ENCODE results near the gene ZPR1.

ZPR1 gene

DNA sequence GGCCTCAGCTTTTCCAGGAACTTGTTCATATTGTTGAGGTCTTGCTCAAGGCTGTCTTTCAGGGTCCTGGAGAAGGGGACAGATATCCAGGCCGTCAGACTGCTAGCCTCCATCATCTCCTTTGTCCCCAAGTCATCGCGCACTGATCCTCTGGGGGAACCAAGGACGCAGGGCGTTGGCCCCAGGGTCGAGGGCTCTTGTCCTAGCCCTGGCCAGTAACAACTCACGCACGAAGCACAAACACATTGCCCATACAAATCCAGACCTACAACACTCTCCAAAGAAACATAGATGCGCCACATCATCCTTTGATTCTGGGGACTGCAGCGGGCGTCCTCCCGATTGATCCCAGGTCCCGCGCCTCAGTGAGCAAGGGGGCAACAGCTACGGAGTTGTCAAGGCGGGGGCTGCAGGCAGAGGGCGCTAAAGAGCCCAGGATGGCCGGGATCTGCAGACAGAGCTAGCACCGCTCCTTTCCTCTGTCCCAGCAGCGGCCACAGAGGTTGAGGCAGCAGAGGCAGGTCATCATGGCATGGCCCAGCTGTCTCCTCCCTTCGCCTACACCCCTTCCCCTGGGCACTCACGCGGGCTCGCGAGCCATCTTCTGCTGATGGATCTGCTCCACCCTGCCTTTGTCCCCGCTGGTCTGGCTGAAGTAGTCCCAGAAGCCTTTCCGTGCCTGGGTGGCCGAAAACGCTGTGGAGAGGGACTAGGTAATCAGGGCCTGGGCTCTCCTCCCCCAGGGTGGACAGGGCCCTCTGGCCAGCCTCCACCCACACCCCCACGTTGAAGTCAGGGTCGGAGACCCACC, 3.4 kb upstream of the ZPR1 start:
- Histone ChIP-seq H3K4me1 (ENCODE audit: control insufficient read depth, insufficient read depth, low read length, poor library complexity, severe bottlenecking) (no peaks in the 10 kb centered on the region), H3K36me3 (ENCODE audit: control insufficient read depth, insufficient read depth, low read length) (peaks cover 6% of the 10 kb centered on the region), H3K9me3 (ENCODE audit: control insufficient read depth, low read length) (no peaks in the 10 kb centered on the region), H3K27ac (ENCODE audit: low read depth, low read length, severe bottlenecking) (no peak overlapping the region), H3K4me3 (ENCODE audit: extremely low read depth, insufficient read depth, low read length, poor library complexity, severe bottlenecking) (no peak overlapping the region)
- WGBS, 2 experiments (ENCODE audit: insufficient coverage in 2 of 2) = 31 to 37% methylated on average over 22 to 27 of the region's 31 CpGs

DNA sequence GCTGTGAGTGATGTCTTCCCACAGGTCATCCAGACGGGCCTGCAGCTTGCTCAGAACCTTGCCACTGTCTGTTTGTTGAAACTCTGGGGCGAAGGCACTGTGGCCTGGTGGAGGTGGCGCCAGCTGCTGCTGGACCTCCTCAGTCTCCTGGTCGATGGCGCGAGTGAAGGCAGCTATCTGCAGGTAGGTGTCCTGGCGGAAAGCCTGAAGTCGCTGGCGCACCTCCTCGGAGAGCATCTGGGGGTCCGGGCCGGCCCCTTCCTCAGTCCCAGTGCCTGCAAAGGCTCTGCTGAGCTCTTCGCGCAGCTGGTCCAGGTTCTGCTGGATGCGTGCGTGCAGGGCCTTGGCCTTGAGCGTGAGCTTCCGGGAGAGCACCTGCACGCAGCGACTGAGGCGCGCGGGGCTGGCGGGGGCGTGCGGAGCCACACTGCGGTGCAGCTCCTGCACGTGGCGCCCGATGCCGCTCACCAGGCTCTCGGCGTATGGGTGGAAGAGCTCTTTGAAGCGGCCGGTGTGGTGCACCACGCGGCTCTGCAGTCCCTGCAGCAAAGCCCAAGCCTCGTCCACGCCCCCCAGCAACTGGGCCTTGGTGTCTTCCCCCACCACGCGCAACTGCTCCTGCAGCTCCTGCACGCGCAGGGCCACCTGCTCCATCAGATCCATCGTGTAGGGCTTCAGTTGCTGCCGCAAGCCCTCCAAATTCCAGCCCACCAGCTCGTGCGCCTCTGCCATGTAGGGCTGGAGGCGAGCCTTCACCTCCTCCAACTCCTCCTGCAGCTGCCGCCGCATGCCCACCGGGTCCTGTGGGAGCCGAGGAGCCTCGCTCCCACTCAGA, 2.6 kb upstream of the ZPR1 start:
- no peak overlapping the region for H3K4me3 ChIP-seq (ENCODE audit: extremely low read depth, insufficient read depth, low read length, poor library complexity, severe bottlenecking)
- no peaks in the 10 kb centered on the region for H3K4me1 ChIP-seq (ENCODE audit: control insufficient read depth, insufficient read depth, low read length, poor library complexity, severe bottlenecking)
- no peaks in the 10 kb centered on the region for H3K9me3 ChIP-seq (ENCODE audit: control insufficient read depth, low read length)
- H3K27ac ChIP-seq (ENCODE audit: low read depth, low read length, severe bottlenecking) = no peak overlapping the region
- peaks cover 15% of the 10 kb centered on the region for H3K36me3 ChIP-seq (ENCODE audit: control insufficient read depth, insufficient read depth, low read length)
- WGBS, 2 experiments (ENCODE audit: insufficient coverage in 2 of 2) = 93 to 95% methylated on average over 48 to 49 of the region's 53 CpGs

DNA sequence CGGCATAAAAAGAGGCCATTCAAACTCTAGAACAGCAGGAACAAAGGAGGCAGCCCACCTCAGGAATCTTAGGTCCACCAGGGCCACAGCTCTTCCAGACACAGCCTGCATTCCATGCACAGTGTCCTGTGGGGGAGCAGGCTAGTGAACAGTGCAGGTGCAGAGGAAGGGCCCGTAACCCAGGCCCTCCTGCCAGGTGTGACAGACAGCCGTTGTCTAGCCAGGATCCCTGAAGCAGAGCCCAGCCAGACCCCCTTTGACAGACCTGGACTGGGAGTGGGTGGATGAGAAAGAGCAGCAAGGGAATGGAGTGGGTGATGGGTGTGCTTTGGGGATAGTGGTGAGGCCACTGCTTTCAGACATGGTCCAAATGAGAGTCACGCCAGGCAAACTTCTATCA, 1.2 kb upstream of the ZPR1 start:
- H3K9me3 ChIP-seq (ENCODE audit: control insufficient read depth, low read length) = no peaks in the 10 kb centered on the region
- no peak overlapping the region for H3K27ac ChIP-seq (ENCODE audit: low read depth, low read length, severe bottlenecking)
- H3K36me3 ChIP-seq (ENCODE audit: control insufficient read depth, insufficient read depth, low read length) = peaks cover 29% of the 10 kb centered on the region
- no peak overlapping the region for H3K4me3 ChIP-seq (ENCODE audit: extremely low read depth, insufficient read depth, low read length, poor library complexity, severe bottlenecking)
- WGBS, 2 experiments (ENCODE audit: insufficient coverage in 2 of 2) = 86 to 91% methylated on average over 3 of the region's 4 CpGs
- H3K4me1 ChIP-seq (ENCODE audit: control insufficient read depth, insufficient read depth, low read length, poor library complexity, severe bottlenecking) = no peaks in the 10 kb centered on the region

DNA sequence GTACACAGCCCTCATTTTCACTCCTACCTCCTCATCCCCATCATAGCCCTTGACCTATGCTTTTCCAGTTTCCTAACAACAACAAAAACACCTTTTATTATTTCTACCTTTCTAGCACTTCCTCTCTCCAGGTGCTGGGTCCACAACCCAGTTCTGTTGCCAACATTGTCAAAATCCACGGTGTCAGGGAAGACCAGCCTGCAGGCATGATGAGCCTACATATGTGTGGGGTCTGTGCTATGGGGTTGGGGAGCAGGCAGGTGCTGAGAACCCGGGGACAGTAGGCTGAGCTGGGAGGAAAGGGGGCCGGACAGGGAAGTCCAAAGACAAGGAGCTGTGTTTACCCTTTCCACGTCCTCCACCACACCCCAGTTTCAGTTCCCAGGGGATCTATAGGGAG, 711 bp upstream of the ZPR1 start:
- Histone ChIP-seq H3K4me1 (ENCODE audit: control insufficient read depth, insufficient read depth, low read length, poor library complexity, severe bottlenecking) (no peaks in the 10 kb centered on the region), H3K36me3 (ENCODE audit: control insufficient read depth, insufficient read depth, low read length) (peaks cover 33% of the 10 kb centered on the region), H3K27ac (ENCODE audit: low read depth, low read length, severe bottlenecking) (no peak overlapping the region), H3K4me3 (ENCODE audit: extremely low read depth, insufficient read depth, low read length, poor library complexity, severe bottlenecking) (peak overlapping the region; percentile 82), H3K9me3 (ENCODE audit: control insufficient read depth, low read length) (no peaks in the 10 kb centered on the region)
- WGBS, 2 experiments (ENCODE audit: insufficient coverage in 2 of 2) = 86 to 100% methylated on average over 1 to 2 of the region's 4 CpGs

DNA sequence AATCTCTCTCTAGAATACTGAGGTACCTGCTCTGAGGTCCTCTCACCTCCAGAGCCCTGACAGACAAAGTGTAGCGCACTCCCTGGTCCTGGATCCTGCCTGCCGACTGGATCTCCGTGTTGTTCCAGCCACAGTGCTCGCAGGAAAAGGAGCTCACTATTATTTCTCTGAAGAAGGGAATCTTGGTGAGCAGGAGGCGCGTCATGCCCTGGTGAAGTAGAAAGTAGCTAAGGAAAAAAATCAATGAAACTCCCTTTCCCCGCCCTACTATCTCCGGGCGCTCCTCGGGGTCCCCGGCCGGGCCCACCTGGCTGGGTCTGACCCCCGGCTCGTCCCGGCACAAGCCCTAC, 412 bp downstream of the ZPR1 start:
- peaks cover 44% of the 10 kb centered on the region for H3K36me3 ChIP-seq (ENCODE audit: control insufficient read depth, insufficient read depth, low read length)
- no peak overlapping the region for H3K27ac ChIP-seq (ENCODE audit: low read depth, low read length, severe bottlenecking)
- no peaks in the 10 kb centered on the region for H3K9me3 ChIP-seq (ENCODE audit: control insufficient read depth, low read length)
- H3K4me1 ChIP-seq (ENCODE audit: control insufficient read depth, insufficient read depth, low read length, poor library complexity, severe bottlenecking) = no peaks in the 10 kb centered on the region
- WGBS, 2 experiments (ENCODE audit: insufficient coverage in 2 of 2) = 0 to 7% methylated on average over 2 to 6 of the region's 15 CpGs
- peak overlapping the region; percentile 82 for H3K4me3 ChIP-seq (ENCODE audit: extremely low read depth, insufficient read depth, low read length, poor library complexity, severe bottlenecking)

DNA sequence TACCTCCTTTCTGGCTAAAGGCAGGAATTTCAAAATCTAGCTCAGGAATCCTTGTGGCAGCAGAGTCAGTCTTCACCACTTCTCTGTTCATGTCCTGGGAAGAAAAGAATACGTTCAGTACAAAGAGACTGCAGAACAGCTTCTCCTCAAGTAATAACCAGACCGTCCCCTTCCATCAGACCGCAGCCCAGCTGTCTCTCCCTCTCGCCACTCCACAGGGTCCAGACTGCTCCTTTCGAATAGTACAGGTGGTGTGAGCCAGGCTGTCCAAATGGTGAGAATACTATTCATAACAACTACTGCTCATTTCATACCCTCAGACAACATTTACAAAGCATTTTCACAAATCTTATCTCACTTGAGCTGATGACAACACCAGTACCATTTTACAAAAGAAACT, 857 bp downstream of the ZPR1 start:
- H3K36me3 ChIP-seq (ENCODE audit: control insufficient read depth, insufficient read depth, low read length) = peaks cover 49% of the 10 kb centered on the region
- no peaks in the 10 kb centered on the region for H3K9me3 ChIP-seq (ENCODE audit: control insufficient read depth, low read length)
- peak overlapping the region; percentile 82 for H3K4me3 ChIP-seq (ENCODE audit: extremely low read depth, insufficient read depth, low read length, poor library complexity, severe bottlenecking)
- H3K27ac ChIP-seq (ENCODE audit: low read depth, low read length, severe bottlenecking) = no peak overlapping the region
- 80 to 88% methylated on average over 1 to 2 of the region's 5 CpGs for WGBS, 2 experiments (ENCODE audit: insufficient coverage in 2 of 2)
- no peaks in the 10 kb centered on the region for H3K4me1 ChIP-seq (ENCODE audit: control insufficient read depth, insufficient read depth, low read length, poor library complexity, severe bottlenecking)

DNA sequence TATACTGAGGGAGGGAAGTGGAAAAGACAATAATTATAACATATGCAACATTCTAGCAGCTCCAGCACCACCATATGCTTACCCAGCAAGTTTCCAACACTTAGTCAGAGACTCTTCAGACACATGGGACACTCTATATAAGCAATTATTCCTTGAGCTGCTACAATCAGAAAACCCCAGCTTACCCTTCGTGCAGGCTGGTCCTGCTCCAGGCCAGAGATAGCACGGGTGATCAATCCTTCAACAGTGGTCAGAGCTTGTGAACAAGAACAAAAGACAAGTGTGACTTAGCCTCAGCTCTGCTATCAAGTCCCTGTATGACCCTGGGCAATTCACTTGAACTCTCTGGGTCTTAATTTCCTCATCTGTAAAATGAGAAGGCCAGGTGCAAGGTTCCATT, 1.5 kb downstream of the ZPR1 start:
- WGBS, 2 experiments (ENCODE audit: insufficient coverage in 2 of 2) = 100% methylated on average over 2 of the region's 2 CpGs
- peaks cover 54% of the 10 kb centered on the region for H3K36me3 ChIP-seq (ENCODE audit: control insufficient read depth, insufficient read depth, low read length)
- no peak overlapping the region for H3K4me3 ChIP-seq (ENCODE audit: extremely low read depth, insufficient read depth, low read length, poor library complexity, severe bottlenecking)

DNA sequence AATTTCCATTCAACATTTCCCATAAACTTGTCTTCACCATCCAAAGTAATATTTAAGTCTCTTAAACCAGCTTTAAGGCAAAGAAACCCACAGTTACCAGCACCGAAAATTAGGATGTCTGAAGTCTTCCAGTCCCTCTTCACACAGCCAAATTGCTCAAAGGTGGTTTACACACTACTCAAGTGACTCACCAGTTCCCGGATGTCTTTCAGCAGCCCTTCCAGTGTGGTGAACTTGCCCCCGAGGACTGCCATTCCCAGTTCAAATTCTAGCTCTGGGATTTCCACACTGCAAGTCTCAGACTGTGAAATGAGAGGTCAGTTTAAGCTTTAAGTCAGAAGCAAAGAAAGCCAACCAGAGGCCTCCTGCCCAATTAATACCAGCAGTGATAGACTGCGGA, 5.1 kb downstream of the ZPR1 start:
- H3K36me3 ChIP-seq (ENCODE audit: control insufficient read depth, insufficient read depth, low read length) = peaks cover 88% of the 10 kb centered on the region
- 94 to 100% methylated on average over 3 to 4 of the region's 4 CpGs for WGBS, 2 experiments (ENCODE audit: insufficient coverage in 2 of 2)
- H3K4me1 ChIP-seq (ENCODE audit: control insufficient read depth, insufficient read depth, low read length, poor library complexity, severe bottlenecking) = no peaks in the 10 kb centered on the region
- H3K9me3 ChIP-seq (ENCODE audit: control insufficient read depth, low read length) = no peaks in the 10 kb centered on the region
- no peak overlapping the region for H3K27ac ChIP-seq (ENCODE audit: low read depth, low read length, severe bottlenecking)
- H3K4me3 ChIP-seq (ENCODE audit: extremely low read depth, insufficient read depth, low read length, poor library complexity, severe bottlenecking) = no peak overlapping the region

More for the DNA sequence above, 1.5 kb downstream of the ZPR1 start:
- no peaks in the 10 kb centered on the region for H3K4me1 ChIP-seq (ENCODE audit: control insufficient read depth, insufficient read depth, low read length, poor library complexity, severe bottlenecking)
- no peaks in the 10 kb centered on the region for H3K9me3 ChIP-seq (ENCODE audit: control insufficient read depth, low read length)
- H3K27ac ChIP-seq (ENCODE audit: low read depth, low read length, severe bottlenecking) = no peak overlapping the region

DNA sequence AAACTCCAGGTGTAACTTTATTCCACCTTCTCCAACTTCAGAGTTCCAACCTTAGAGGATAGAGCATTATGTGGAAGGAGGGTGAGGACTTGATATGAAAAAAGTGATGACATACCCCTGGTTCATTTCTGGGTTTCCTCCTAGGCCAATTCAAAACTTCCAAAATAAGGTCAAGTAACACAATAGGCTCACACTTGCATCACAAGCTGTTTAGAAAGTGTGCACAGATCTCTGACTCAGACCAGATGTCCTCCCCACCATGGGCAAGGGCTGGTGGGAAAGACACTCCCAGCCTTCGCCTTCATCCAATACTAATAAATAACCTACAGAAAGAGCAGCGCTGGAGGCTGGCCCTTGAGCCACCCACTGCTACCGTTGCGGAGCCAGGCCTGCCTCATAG, 9.3 kb downstream of the ZPR1 start:
- H3K36me3 ChIP-seq (ENCODE audit: control insufficient read depth, insufficient read depth, low read length) = peaks cover 65% of the 10 kb centered on the region
- H3K27ac ChIP-seq (ENCODE audit: low read depth, low read length, severe bottlenecking) = no peak overlapping the region
- H3K9me3 ChIP-seq (ENCODE audit: control insufficient read depth, low read length) = no peaks in the 10 kb centered on the region
- WGBS, 2 experiments (ENCODE audit: insufficient coverage in 2 of 2) = 89 to 93% methylated on average over 3 to 4 of the region's 4 CpGs
- no peaks in the 10 kb centered on the region for H3K4me1 ChIP-seq (ENCODE audit: control insufficient read depth, insufficient read depth, low read length, poor library complexity, severe bottlenecking)
- H3K4me3 ChIP-seq (ENCODE audit: extremely low read depth, insufficient read depth, low read length, poor library complexity, severe bottlenecking) = no peak overlapping the region

DNA sequence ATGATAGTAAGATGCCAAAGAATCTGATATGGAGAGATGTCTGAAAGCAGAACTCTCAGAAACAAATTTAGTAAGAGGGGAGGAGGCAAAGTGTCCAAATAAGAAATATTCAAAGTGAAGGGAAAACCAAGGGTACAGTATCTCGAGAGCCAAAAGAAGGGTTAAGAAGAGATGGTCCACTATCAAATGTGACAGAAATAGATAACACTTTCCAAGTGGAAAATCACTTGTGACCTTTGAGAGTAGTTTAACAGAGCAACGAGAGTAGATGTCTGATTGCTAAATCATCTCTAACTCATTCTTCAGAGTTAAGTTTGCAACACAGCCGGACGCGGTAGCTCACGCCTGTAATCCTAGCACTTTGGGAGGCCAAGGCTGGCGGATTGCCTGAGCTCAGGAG, 10.8 kb downstream of the ZPR1 start:
- peaks cover 50% of the 10 kb centered on the region for H3K36me3 ChIP-seq (ENCODE audit: control insufficient read depth, insufficient read depth, low read length)
- H3K9me3 ChIP-seq (ENCODE audit: control insufficient read depth, low read length) = no peaks in the 10 kb centered on the region
- H3K27ac ChIP-seq (ENCODE audit: low read depth, low read length, severe bottlenecking) = no peak overlapping the region
- H3K4me3 ChIP-seq (ENCODE audit: extremely low read depth, insufficient read depth, low read length, poor library complexity, severe bottlenecking) = no peak overlapping the region
- WGBS, 2 experiments (ENCODE audit: insufficient coverage in 2 of 2) = 94 to 100% methylated on average over 6 of the region's 7 CpGs
- peaks cover under 1% of the 10 kb centered on the region for H3K4me1 ChIP-seq (ENCODE audit: control insufficient read depth, insufficient read depth, low read length, poor library complexity, severe bottlenecking)

DNA sequence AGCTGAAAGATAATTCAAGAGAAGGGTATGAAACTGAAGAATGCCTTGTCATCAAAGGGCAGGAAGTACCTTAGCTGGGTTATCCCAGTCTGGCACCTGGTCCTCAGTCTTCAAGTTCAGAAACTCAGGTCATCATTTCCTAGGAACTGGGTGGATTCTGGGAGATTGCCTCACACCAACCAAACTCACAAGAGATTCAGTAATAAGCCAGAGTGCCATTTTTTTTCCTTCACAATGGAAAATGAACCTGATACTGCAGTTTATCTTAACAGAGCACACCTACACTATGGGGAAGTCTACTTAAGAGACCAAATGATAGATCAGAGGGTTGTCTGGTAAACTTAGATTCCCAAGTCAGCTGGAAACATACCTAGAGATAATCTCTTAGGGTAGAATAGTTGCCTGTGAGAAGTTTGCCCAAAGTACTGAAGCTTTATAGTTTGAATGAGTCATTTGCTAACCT, 11.3 kb downstream of the ZPR1 start:
- H3K4me1 ChIP-seq (ENCODE audit: control insufficient read depth, insufficient read depth, low read length, poor library complexity, severe bottlenecking) = peaks cover 5% of the 10 kb centered on the region
- H3K27ac ChIP-seq (ENCODE audit: low read depth, low read length, severe bottlenecking) = no peak overlapping the region
- no peak overlapping the region for H3K4me3 ChIP-seq (ENCODE audit: extremely low read depth, insufficient read depth, low read length, poor library complexity, severe bottlenecking)
- H3K36me3 ChIP-seq (ENCODE audit: control insufficient read depth, insufficient read depth, low read length) = peaks cover 46% of the 10 kb centered on the region
- H3K9me3 ChIP-seq (ENCODE audit: control insufficient read depth, low read length) = no peaks in the 10 kb centered on the region
